Ureter (tissue), 1 donor: Measurements from ENCODE around the gene PRIMA1. TPM values are rescaled to one million over a fixed set of nuclear protein-coding genes. Genes with fewer than 3 reads are reported as not detected.

Source experiments
- DNase-seq: peaks from one replicate; pipeline ENCODE4 v3.0.0-alpha.2; 2020; ENCODE audit warnings: low spot score
- total RNA-seq: library from RNA; stranded (reverse); gene quantifications from one replicate; pipeline ENCODE4 v1.2.4, GENCODE V29; 2023
- donor health status: DM: yes; HTN: yes; CAD: no.

The PRIMA1 gene
- total RNA-seq, 1 donor from 2014 or later = 5.9 TPM

DNA sequence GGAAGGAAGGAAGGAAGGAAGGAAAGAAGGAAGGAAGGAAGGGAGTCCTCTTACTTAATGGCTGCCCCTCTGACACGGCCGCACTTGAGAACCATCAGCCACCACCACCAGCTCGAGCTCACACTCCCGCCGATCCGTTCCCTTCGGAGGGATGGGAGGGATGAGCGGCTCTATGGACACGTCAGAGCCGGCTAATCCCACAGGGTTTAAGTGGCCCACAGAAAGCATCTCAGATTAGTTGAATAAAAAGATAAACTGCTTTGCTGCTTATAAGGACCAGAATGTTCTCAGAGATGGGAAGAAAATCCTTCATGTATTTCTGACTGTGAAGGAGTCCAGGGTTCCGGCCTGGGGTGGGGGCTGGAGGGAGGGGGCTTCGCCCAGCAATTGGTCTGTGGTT lies 31.1 kb downstream of the PRIMA1 start:
- DNase-seq = no peak

DNA sequence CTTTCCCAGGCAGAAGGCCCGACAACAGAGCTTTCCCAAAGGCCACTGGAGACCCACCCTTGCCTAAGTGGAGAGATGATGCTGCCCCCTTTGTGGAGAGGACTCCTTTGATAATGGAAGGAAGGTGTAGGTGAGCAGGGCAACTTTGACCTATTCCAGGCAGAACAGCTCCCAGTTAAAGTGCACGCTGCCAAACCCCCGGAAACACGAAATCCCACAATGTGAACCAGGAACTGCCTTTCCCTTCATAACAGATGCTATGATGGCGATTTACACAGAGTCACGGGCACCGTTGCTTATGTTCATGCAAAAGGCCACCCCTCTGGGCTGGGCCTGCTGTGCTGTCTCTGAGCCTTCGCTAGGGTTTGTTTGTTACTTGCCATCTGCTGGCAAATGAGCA lies 34.6 kb downstream of the PRIMA1 start:
- DNase-seq = no peak

DNA sequence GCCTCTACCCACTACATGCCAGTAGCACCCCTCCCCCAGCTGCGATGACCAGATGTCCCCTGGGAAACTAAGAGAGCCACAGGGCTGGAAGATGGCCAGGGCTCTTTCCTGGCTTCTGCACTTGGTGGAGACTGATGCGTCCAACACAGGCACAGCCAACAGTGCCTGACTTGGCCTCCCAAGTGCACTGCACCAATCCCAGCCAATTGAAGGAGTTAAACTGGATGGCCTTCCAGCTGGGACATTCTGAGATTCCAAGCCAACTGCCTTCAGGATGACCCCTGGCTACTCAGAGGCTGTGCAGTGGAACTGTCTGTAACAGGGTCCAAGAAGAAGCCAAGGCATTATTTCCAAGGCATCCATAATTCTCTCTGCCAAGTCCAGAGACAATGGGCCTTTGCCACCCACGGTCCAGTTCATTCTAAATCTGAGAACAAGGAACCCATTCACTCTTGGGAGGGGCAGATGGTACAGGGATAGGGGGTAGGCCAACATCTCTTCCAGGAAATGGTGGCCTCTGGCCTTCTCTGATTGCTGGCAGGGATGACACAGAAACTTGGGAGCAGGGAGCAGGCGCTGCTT lies 35.2 kb downstream of the PRIMA1 start:
- DNase-seq = no peak

DNA sequence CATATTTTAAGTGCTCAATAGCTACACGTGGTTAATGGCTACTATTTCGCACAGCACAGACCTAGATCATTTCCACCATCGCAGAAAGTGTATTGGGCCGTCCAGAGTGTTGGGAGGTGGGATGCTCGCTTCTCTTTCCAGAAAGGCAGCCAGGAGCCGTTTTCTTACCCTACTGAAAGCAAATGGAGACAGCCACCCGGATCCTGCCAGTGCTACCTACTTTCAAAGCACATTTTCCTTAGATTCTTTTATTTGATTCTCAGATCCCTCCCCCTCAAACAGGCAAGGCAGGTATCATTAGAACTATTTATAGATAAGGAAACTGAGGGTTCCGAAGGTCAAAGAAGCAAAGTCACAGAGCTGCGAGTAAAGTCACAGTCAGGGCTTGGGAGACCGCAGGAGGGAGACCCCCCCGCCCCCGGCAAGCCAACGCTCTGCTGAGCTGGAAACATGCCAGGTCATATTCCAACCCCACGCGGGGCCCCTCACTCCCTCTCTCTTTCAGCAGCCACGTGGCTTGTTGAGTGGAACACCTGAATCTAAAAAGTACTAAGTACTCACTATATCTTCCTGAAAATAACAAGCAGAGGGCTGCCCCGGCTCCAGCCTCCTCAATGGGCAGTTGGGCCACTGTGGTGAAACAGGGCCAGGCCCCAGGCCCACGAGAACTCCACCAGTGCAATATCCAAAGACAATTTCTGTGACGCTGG lies 36.2 kb downstream of the PRIMA1 start:
- no peak for DNase-seq

DNA sequence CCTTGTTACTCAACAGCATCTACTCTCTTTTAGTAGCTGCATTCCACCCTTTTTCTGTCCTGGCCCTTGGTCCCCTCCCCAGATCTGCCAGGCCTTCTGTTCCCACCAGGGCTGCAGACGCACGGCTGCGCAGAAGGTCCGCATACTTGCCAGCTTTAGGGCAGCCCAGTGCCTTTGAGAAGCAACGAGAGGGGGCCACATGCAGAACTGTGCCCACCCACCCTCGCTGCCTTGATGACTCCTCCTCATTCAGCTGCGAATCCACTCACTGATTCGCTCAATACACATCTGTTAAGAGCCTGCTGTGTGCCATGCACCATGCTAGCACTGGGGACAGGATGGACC lies 39.2 kb downstream of the PRIMA1 start:
- DNase-seq = no peak

DNA sequence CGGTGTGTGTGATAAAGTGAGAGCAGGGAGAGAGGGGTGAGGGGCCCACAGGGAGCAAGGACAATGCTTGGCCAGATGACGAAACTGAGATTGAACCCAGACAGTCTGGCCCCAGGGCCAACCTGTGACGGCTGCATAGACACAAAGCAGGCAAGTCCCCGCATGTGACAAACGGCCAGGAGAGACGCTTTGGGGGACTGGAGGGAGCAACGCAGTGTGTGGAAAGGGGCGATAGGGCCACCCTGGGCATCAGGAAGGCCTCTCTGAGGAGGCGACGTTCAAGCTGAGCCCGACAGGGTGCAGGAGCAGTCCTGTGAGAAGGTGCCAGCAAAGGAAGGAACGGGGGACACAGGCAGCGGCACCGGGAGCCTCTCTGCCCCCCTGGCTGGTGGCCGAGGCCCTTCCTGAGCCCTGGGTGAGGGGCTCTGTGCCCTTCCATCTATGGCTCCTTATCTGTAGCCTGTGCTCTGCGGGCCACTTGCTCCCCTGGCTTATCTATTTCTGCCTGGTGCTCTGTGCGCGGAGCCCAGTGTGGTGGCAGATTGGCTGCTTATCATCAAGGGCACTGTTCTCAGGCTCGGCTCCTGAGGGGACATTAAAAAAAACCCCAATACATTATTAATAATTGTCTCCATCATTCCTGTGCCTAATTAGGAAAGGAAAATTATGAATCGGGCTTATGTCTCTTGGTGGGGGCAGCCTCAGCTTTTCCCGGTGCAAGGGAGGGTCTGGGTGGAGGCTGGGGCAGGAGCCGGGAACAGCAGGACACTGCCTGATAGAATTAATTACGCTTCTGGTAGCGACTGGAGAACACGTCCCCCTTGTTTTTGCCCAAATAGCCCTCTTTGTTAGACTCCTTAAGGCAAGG lies 39.8 kb downstream of the PRIMA1 start:
- DNase-seq = no peak

DNA sequence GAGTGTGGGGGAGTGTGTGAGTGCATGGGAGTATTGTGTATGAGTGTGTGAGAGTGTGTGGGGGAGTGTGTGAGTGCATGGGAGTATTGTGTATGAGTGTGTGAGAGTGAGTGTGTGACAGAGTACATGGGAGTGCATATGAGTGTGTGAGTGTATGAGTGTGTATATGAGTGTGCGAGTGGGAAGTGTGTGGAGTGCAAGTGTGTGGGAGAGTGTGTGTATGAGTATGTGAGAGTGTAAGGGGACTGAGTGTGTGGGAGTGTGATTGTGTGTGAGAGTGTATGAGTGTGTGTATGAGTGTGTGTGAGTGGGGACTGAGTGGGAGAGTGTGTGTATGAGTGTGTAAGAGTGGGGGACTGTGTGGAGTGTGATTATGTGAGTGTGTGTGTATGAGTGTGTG lies 40.7 kb downstream of the PRIMA1 start:
- DNase-seq = no peak

DNA sequence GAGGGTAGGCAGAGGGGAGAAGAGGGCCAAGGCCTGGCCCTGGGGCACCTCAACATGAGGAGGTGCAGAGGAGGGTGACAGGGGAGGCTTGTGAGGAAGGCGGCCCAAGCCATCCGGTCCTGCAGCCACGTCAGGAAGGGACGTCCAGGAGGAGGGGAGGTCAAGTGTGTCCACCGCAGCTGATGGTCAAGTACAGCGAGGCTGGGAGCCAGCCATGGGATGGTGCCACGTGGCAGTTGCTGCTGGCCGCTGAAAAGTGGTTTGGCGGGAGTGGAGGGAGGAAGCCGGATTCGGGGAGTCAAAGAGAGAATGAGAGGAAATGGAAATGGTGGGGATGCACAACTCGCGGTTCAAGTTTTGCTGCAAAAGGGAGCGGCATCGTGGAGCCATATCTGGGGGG lies 41.2 kb downstream of the PRIMA1 start:
- DNase-seq = no peak

DNA sequence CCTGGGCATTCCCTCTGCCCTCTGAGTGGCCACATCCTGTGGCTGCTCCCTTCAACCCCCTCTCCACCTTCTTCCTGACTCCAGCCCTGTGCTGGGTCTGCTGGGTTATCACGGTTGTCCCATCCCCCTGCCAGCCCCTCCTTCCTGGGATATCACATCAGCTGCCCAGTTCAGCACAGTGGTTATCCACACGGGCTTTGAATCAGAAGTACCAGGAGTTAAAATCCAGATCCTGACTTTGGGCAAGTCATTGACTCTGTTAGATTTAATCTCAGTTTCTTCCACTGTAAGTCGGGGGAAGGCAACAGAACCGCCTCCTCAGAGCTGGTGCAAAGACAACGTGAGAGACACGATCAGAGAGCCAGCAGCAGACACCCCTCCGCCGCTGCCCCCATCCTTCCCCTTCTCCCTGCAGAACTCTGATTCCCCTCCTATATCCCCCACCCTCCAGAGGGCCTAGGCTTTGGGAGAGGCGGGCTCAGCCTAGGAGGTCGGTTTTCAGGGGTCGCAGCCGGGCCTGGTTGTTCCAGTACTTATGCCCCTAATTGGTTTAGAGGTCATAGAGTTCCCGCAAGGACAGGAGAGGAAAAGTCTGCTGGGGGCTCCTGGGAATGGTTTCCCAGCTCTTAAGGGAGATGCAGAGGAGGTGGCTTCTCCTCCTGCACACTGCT lies 42.5 kb downstream of the PRIMA1 start:
- DNase-seq = no peak

DNA sequence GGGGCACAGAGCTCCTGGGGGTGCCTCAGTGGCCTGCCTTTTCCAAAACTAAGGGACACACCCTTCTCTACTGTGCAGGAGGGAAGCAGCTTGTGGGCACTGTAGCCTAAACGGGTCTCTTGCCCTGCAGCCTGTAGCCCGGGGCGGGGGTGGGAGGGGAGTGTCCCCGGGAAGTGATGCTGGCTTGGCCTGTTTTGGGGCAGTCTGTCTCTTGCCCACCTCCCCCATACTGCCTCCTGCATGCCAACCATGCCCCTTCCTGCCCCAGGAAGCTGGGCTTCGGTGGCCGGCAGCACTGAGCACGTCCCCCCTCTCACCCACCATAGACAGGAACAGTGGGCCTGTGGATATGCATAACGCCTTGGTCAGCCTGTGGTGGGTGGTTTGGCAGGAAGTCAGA lies 43.4 kb downstream of the PRIMA1 start:
- DNase-seq = no peak

DNA sequence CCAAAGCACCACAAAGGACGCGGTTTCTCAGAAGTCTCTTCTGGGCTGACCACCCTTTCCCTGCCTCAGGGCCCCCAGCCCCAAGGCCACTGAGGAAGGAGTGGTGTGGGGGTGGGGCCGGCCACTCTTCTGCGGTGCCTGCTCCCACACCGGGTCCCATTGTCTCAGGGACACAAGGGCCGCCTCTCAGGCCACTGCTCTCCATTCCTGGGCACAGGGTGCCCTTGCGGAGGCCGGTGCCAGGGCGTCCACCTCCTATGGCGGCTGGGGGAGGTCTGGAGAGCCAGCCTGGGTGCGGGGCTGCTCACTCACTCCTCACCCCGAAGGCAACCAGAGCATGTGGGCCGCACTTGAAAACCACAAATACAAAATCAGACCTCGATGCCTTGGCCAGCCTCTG lies 44.1 kb downstream of the PRIMA1 start:
- no peak for DNase-seq

DNA sequence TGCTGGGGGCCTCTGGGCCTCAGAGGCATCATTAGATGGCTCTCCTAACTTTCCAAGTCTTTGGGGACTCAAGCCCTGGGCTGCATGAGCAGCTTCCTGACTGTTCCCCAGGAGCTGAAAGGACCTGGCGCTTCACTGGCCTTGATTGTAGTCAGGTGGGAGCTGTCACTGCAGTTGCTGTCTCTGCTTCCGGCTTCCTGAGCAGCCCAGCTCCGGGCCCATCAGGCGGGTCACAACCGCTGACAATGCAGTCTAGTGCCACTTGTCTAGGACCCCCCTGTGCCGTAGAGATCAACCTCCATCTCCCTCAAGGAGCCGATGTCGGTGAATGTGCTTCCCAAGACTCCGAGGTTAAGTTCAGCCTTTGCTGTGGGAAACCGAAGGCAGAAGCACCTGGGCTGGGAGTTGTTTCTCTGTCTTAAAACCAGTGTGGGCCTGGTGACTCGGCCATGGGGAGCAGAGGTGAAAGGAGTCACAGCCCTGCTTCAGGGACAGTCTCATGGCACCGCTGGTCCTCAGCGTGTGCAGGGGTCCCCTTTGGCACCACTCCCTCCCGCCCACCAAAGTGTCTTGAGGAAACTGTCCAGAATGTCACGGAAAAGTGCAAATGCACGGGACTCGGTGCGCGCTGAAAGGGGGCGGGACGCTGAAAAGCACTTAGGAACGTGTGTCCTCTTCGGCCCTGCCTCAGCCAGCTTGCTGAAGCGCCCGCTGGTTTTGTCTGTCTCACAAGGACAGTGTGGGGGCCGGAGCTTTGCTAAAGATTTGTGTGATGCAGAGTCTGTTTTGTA lies 44.8 kb downstream of the PRIMA1 start:
- DNase-seq = no peak

DNA sequence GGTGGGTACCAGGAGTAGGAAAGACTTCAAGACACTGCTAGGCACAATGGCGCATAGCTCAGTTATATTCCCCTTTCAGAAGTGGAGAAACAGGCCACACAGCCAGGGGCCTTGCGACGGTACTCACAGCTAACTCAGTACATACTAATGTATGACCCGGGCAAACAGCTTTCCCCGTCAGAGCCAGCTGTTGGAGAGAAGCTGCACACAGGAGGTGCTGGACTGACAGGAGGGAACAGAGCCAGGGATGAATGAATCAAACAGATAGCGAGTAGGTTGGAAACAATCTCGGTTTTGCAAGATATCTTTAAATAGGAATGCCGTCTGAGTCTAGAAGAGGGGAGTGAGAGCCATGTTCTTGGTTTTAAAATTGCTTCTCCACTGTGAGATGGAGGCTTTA lies 45.5 kb downstream of the PRIMA1 start:
- DNase-seq = no peak

DNA sequence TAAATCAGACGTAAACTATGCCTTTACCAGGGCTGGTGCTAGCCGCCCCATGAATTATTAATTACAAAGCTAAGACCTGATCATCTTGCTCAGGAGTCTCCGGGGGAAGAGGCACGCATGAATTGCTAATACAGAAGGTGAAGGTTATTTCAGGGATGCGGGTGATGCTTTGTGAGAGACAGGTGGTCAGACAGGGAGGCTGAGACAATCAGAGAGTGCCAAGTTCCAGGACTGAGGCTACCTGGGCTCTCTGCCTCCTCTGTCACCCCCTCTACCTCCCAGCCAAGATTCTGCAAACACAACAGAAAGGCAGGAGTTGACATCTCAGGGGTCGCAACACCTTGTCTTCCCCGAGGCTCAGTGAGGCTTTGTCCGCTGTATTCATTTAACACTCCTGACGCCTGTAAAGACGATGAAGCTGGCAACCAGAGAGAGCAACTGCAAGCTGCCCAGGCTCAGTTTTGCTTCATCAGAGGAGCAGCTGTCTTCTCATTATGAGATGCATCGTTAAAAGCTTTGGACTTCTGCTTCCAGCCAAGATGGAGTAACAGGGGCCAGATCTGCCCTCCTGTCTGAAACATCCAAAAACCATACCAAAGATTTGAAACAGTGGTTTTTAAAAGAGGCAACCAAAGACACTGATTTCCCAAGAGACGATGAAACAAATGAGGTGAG lies 46.6 kb downstream of the PRIMA1 start:
- no peak for DNase-seq

DNA sequence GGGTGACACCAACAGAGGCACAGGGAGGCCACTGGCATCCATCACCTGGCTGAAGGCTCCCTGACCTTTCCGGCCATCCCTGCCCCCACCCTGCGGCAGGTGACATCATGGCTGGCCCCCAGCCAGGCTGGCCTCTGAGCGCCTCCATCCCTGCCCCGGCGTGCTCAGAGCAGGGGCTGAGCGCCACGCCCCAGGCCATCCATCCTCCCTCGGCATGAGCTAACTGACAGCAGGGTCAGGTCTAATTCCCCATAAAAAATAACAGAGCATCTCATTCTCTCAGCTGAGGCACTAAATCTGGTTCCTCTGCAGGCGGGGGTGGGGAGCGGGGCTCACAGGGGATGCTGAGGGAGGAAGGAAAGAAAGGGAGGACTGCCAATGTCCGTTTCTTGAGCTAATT lies 50.7 kb downstream of the PRIMA1 start:
- no peak for DNase-seq

DNA sequence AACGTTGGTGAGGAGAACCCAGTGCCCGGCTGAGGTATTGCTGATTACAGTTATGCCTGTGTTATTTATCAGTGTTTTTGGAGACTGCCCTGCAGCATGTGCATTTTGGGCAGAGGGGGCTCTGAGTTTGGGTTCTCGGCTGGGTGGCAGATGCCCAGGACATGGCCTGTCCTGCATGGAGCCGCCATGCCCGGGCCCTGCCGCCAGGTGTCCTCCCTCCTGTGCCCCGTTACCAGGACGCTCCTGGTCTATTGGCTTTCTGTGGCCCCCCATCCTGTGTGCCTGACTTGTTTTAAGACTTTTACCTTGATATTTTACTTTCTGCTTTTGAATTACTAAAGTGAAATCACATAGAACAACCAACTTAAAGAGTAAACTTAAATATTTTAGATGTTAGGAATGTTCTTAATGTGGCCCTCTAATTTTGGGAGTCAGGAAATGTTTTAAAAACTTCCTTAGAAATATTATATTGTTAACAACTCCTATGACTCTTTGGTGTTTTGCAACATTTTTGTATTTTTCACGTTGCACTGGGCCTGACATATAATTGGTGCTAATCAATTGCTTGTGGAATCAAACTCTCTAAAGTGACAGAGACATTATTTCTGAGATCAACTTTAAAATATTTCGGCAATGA lies 51.8 kb downstream of the PRIMA1 start:
- DNase-seq = no peak

DNA sequence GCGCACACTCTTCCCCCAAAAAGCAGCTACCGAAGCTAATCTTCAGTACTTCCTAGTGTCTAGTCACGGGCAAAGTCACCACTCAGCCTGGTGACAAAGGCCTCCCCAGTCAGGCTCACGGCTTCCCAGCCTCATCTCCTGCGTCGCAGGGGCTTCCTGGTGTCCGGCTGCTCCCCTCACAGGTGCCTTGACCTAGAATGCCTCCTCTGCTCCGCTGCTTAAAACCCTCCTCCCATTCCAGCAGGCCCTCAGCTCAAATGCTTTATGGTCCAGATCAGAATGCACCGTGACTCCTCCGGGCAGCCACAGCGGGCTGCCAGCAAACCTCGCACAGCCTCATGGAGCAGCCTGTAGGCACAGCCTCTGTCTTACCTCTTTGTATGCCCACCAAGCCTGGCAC lies 53.1 kb downstream of the PRIMA1 start:
- DNase-seq = no peak

DNA sequence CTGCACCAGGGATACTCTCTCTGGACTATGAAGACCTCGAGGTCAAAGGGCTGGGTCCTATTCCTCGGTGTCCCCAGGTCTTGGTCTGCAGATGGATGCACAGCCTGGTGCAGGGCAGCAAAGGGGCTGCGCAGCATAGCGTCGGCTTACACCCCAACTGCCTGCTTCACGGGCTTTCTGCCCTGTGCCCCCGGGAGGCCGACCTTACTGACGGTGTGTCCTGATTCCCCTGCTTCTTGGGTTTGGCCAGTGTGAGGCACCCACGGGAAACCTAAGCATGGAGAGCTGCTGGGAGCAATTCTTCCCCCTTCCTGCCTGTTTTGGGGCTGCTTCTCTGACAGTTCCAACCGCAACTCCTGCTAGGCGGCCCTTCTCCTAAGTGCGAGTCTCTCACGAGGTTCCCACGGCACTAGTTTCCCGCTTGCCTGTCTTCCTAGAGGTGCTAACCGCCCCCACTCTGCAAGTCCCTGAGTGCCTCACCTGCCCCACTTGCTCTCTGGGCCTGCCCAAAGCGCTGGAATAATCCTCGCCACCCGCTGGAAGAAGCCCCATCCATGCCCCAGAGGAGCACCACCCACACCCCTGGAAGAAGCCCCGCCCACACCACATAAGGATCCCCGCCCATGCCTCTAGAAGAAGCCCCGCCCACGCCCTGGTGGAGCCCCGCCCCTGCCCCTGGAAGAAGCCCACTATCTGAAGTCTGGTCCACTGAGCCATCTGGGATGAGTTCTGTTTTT lies 54.0 kb downstream of the PRIMA1 start:
- no peak for DNase-seq

DNA sequence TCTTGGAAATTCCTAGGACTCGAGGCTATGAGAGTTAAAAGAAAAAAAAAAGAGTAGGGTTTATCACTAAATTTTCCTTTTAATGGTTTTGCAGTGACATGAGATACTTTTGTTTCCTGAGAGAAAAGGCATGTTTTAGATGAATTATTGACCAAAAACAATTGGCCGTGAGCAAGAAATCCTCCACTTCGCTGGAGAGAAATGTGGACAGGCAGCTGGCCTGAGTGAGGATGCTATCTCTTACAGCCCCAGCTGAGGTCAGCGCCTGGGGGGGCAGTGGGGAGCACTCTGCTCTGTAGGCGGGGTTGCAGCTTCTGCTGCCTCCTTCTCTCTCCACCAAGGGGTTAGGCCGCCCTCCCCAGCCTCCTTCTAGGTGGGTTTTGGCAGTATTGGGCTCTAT lies 54.7 kb downstream of the PRIMA1 start:
- DNase-seq = no peak

DNA sequence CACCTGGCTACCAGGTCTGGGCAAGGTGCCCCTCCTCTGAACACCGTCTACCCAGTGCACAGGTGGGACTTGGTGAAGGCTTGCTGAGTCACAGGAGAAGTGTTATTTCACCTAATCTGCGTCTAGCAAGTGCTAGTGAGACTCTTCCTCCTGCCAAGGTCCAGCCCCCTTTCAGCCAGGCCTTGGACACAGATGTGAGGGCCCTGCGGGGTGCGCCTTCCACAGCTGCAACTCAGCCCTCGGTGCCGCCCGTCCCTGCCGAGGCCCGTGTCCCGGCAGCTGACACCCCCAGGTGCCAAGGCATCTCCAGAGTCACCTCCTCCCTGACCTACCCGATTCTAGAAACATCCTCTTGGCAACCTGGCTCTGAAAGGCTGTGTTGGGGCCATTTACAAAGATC lies 55.1 kb downstream of the PRIMA1 start:
- no peak for DNase-seq
